ENCODE results near the gene ORAI3. TPM values are rescaled to one million over a fixed set of nuclear protein-coding genes. Genes with fewer than 3 reads are reported as not detected.

The ORAI3 gene
- total RNA-seq, 1 donor from 2014 or later, result 27.0 TPM

DNA sequence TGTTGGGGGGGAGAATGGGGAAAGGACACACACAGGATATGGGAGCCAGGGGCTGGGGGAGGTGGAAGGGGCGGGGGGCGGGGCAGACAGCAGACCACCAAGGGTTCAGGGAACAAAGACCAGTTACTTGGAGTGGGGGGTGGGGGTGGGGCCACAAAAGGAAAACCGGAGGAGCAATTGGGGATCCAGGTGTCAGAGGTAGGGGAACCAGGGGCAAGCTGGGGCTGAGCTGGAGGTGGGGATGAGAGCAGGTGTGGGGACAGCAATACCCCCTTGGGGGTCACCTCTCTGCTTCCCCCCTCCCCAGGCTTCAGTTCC, 1.4 kb upstream of the ORAI3 start:
- H3K4me3 ChIP-seq, result no peak overlapping the region
- DNase-seq (ENCODE audit: extremely low spot score in 2 of 2), result no peak
- intact Hi-C loops (cut with DNase I), result no loop called here
- H3K9me3 ChIP-seq, result no peaks in the 10 kb centered on the region
- H3K4me1 ChIP-seq, result peaks cover 34% of the 10 kb centered on the region
- H3K27ac ChIP-seq, result peak overlapping the region; percentile 74
- no peaks in the 10 kb centered on the region for H3K27me3 ChIP-seq
- peaks cover 0 to 14% of the 10 kb centered on the region in 2 donors for H3K36me3 ChIP-seq
- TF ChIP-seq POLR2A (IDR thresholded peaks at IDR 0.05), result no peak
- no peak for TF ChIP-seq POLR2AphosphoS5 (IDR thresholded peaks at IDR 0.05; ENCODE audit: insufficient read depth in 1 of 2, low read depth in 1 of 2)
- no peak for TF ChIP-seq CTCF (IDR thresholded peaks at IDR 0.05)

DNA sequence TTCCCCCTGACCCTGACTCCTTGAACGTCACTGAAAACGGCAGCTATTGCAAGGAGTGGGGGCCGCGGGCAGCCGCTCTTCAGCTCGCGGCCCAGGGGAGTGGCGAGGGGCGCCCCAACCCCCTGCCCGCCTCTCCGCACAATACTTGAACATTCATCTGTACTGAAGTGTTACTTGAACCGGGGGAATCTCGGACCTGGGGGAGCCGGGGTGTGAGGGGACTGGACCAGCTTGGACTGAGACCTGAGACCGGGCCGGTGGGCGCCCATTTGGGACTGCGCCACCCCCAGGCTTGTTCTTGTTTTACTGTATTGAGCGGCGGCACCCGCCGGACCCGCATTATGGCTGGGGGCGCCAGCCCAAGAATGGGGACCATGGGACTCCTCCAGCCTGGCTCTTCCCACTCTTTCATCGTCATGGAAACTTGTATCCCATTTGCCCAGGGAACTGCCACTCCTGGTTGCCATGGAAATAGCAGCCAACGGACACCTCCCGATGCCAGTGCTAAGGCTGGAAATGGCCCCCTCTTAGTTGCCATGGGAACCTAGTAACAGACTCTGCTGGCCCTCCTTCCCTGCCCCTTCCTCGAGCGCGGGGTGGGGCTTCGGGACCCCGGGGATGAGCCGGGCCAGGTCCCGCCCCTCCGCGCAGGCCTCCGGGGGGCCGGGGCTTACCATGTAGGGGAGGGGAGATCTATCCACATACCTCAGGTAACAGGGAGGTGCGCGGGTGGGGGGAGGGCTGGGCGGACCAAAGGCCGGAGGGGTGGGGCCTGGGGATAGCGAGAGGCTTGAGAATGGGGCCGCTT, 805 bp upstream of the ORAI3 start:
- no peaks in the 10 kb centered on the region for H3K27me3 ChIP-seq
- intact Hi-C loops (cut with DNase I), result no loop called here
- TF ChIP-seq POLR2AphosphoS5 (IDR thresholded peaks at IDR 0.05; ENCODE audit: insufficient read depth in 1 of 2, low read depth in 1 of 2), result peak; percentile 22 to 31
- no peak for TF ChIP-seq CTCF (IDR thresholded peaks at IDR 0.05)
- peak in 1 of 2 donors; percentile 98 for DNase-seq (ENCODE audit: extremely low spot score in 2 of 2)
- H3K4me1 ChIP-seq, result peaks cover 40% of the 10 kb centered on the region
- peaks cover 0 to 10% of the 10 kb centered on the region in 2 donors for H3K36me3 ChIP-seq
- peak overlapping the region; percentile 96 to 98 for H3K4me3 ChIP-seq
- peak overlapping the region; percentile 98 for H3K27ac ChIP-seq
- H3K9me3 ChIP-seq, result no peaks in the 10 kb centered on the region

GRCh38 chr16:30949650-30950515, 1.0 kb downstream of the ORAI3 start:
- peaks cover 53% of the 10 kb centered on the region for H3K4me1 ChIP-seq
- intact Hi-C loops (cut with DNase I), result no loop called here
- H3K27me3 ChIP-seq, result no peaks in the 10 kb centered on the region
- TF ChIP-seq POLR2A (IDR thresholded peaks at IDR 0.05), result peak in 1 of 2 donors; percentile 64
- TF ChIP-seq CTCF (IDR thresholded peaks at IDR 0.05), result no peak
- peak; percentile 59 to 89 for TF ChIP-seq POLR2AphosphoS5 (IDR thresholded peaks at IDR 0.05; ENCODE audit: insufficient read depth in 1 of 2, low read depth in 1 of 2)
- H3K4me3 ChIP-seq, result peak overlapping the region; percentile 96 to 98
- peak in 1 of 2 donors; percentile 96 for DNase-seq (ENCODE audit: extremely low spot score in 2 of 2)
- no peaks in the 10 kb centered on the region for H3K36me3 ChIP-seq
- H3K9me3 ChIP-seq, result no peaks in the 10 kb centered on the region
- peak overlapping the region; percentile 98 for H3K27ac ChIP-seq

DNA sequence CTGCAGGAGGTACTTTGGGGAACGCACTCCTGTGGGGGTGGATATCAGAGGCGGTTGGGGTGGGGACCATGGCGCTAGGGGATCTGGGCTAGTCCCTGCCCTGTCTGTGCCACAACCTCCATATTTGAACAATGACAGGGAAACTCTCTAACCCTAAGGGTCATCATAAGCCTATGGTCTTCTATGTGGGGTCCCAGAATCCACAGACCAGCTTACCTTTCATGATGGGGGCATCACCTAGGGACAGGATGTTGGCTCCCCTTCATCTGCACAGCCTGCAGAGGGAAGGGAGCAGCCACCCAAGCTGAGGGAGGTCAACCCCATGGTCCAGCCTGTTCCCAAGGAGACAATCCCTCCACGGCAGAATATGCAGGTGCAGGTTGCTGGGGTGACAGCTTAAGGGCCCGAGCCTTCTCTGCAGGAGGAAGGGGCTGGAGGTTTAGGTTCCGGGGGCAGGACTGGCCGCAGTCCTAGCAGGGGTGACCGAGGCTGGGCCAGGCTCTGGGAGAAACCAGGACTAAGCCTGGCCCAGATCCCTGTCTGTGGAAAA, 1.7 kb downstream of the ORAI3 start:
- Histone ChIP-seq H3K36me3 (no peaks in the 10 kb centered on the region), H3K27me3 (no peaks in the 10 kb centered on the region), H3K4me3 (peak overlapping the region in 1 of 2 donors; percentile 96), H3K9me3 (no peaks in the 10 kb centered on the region), H3K4me1 (peaks cover 53% of the 10 kb centered on the region), H3K27ac (peak overlapping the region; percentile 98)
- DNase-seq (ENCODE audit: extremely low spot score in 2 of 2), result no peak
- no peak for TF ChIP-seq POLR2AphosphoS5 (IDR thresholded peaks at IDR 0.05; ENCODE audit: insufficient read depth in 1 of 2, low read depth in 1 of 2)
- no peak for TF ChIP-seq CTCF (IDR thresholded peaks at IDR 0.05)
- no peak for TF ChIP-seq POLR2A (IDR thresholded peaks at IDR 0.05)
- intact Hi-C loops (cut with DNase I), result no loop called here

All from vagina (tissue), 2 donors.